Measurements from ENCODE around the gene KCNQ5.

KCNQ5 gene

DNA sequence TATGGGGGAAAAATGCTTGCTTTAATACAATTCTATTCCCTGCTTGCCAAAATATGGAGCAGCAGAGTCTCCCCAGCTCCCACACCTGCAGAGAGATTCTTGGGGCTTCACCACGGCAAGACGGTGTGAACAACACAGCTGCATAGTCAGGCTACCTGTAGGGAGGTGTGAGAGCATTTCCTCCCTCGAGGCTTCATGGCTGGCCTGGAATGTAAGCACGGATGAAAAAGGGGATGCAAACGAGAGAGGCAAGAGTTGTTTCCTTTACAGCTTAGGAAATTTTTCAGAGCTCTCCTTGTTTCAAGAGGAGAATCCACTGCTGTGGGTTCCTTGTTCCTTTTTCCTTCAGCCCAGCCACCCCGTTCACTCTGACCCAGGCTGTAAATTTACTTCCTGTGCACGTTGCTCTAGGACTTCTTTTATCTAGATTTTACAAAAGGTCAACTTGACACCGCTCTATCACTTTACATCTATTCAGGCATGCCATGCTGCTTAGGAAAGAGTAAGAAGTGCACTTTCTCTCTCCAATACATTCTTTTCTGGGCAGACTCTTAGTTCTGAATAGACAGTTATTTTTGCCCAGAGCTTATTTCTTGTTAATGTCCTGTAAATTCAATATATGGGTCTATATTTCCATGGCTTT, 406.4 kb downstream of the KCNQ5 start:
- peaks cover 34% of the 10 kb centered on the region for H3K4me1 Mint-ChIP-seq
- TF ChIP-seq, protein P1, sequence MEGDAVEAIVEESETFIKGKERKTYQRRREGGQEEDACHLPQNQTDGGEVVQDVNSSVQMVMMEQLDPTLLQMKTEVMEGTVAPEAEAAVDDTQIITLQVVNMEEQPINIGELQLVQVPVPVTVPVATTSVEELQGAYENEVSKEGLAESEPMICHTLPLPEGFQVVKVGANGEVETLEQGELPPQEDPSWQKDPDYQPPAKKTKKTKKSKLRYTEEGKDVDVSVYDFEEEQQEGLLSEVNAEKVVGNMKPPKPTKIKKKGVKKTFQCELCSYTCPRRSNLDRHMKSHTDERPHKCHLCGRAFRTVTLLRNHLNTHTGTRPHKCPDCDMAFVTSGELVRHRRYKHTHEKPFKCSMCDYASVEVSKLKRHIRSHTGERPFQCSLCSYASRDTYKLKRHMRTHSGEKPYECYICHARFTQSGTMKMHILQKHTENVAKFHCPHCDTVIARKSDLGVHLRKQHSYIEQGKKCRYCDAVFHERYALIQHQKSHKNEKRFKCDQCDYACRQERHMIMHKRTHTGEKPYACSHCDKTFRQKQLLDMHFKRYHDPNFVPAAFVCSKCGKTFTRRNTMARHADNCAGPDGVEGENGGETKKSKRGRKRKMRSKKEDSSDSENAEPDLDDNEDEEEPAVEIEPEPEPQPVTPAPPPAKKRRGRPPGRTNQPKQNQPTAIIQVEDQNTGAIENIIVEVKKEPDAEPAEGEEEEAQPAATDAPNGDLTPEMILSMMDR (IDR thresholded peaks at IDR 0.05): no peak
- DNase-seq: no peak
- peaks cover 1% of the 10 kb centered on the region for H3K27me3 Mint-ChIP-seq (ENCODE audit: low read depth, poor library complexity)
- H3K36me3 Mint-ChIP-seq (ENCODE audit: low read depth): no peaks in the 10 kb centered on the region
- no peaks in the 10 kb centered on the region for H3K9me3 Mint-ChIP-seq
- no peak overlapping the region for H3K4me3 Mint-ChIP-seq
- H3K27ac Mint-ChIP-seq: peak overlapping the region; percentile 41

DNA sequence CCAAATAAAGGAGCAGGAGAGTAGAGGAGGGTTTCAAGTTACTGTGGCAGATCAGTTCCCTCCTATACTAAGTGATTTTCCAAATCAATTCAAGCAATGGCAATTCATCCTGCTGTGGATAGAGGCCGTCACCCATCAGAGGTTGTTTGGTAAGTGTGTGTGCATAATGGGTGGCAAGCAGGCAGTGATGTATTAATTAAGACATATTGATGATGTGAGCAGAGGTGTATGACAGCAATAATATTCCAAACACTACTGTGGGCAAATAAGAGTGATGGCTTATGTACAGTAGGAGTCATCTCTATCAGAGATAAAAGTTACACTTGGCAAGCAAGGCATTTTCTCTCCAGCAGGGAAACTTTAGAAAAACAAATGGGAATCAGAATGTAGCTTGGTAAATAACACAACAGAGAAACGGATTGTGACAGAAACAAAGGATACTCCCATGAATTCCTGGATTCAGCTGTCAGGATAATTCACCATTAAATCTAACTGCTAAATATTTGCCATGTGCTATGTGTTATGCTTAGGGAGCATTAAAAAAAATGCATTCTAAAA, 407.1 kb downstream of the KCNQ5 start:
- no peak overlapping the region for H3K27ac Mint-ChIP-seq
- DNase-seq: no peak
- H3K36me3 Mint-ChIP-seq (ENCODE audit: low read depth): no peaks in the 10 kb centered on the region
- H3K4me1 Mint-ChIP-seq: peaks cover 34% of the 10 kb centered on the region
- H3K9me3 Mint-ChIP-seq: no peaks in the 10 kb centered on the region
- TF ChIP-seq, protein P1 (IDR thresholded peaks at IDR 0.05): no peak
- no peaks in the 10 kb centered on the region for H3K27me3 Mint-ChIP-seq (ENCODE audit: low read depth, poor library complexity)
- no peak overlapping the region for H3K4me3 Mint-ChIP-seq

DNA sequence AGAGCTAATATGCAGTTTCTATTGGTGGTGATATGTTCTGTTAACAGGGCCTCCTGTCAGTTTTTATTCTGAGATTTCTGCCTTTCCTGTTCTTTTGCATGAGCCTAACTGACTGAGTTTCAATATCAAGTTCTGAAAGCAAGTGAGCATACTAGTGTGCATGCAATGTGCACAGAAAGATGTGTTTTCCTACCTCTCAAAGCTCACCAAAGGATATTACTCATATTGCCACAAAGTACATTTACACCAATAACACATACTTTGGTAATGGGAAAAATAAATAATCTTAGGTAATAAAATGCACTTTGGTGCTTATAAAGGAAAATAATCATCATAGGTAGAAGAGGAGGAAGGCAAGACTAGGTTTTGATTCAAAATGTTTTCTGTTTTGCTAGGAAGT, 408.4 kb downstream of the KCNQ5 start:
- TF ChIP-seq, protein P1 (IDR thresholded peaks at IDR 0.05): no peak
- no peaks in the 10 kb centered on the region for H3K9me3 Mint-ChIP-seq
- DNase-seq: no peak
- peak overlapping the region; percentile 31 for H3K27ac Mint-ChIP-seq
- no peak overlapping the region for H3K4me3 Mint-ChIP-seq
- H3K36me3 Mint-ChIP-seq (ENCODE audit: low read depth): no peaks in the 10 kb centered on the region
- peaks cover 34% of the 10 kb centered on the region for H3K4me1 Mint-ChIP-seq
- no peaks in the 10 kb centered on the region for H3K27me3 Mint-ChIP-seq (ENCODE audit: low read depth, poor library complexity)

DNA sequence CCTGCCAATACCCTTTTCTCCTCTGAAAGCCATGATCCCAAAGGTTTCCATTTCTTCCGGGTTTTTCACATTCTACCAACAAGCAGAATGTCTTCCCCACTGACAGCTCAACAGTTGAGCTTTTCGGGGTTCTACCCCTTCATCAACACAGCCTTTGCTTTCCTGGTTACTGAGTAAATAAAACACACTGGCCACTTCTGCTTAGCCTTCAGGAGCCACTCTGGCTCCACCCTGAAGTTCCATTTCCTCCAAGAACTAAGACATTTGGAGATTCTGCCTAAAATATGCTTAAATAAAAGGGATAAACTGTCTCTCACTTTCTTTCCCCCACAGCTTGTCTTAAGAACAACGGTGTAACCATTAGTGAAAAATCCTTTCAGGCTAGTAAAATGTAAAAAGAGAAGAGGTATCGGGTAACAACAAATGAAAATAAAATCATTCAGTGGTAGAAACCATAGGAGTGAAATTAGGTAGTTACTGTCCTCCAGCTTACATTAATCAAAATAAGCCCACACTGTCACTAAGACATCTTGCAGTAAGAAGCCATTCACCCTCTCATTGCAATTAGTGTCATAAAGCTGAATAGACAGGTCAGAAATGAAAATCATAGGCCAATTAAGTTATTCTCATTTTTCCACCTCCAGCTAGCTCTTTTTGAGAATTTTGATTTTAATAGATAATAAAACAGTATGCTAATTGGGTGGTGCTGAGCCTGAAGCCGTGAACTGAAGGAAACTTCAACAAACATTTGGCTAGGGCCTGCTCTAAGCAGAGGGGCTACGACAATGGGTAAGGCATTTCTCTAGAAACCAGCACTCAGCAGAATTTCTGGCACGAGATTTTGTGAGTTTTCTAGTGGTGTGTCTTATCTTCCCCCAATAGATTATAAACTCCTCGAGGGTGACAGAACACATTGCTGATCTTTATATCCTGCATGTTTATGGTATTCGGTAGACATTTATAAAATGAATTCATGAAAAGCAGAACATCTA, 409.2 kb downstream of the KCNQ5 start:
- Mint-ChIP-seq H3K9me3 (peaks cover 2% of the 10 kb centered on the region), H3K36me3 (ENCODE audit: low read depth) (no peaks in the 10 kb centered on the region), H3K27me3 (ENCODE audit: low read depth, poor library complexity) (no peaks in the 10 kb centered on the region), H3K27ac (peak overlapping the region; percentile 67), H3K4me3 (no peak overlapping the region), H3K4me1 (peaks cover 34% of the 10 kb centered on the region)
- no peak for DNase-seq
- TF ChIP-seq, protein P1 (IDR thresholded peaks at IDR 0.05): no peak

DNA sequence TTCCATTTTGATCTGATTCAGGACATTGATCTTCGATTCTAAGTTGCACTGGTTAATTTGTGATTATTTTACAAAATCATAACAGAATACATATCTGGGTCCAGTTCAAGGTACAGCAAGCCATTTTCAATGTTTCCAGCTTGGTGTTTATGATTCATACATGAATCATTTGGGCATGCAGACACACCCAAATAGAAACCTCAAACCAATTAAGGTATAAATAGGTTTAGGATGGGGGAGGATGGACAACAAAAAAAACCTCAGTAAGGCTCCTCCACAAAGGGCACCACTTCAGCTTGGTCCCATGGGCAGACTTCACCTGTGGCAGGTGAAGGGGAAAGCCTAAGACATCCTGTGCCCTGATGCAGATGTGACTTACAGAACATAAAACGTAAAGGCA, 410.7 kb downstream of the KCNQ5 start:
- DNase-seq: no peak
- Mint-ChIP-seq H3K4me3 (no peak overlapping the region), H3K4me1 (peaks cover 34% of the 10 kb centered on the region), H3K27ac (no peak overlapping the region), H3K27me3 (ENCODE audit: low read depth, poor library complexity) (no peaks in the 10 kb centered on the region), H3K9me3 (peaks cover 8% of the 10 kb centered on the region), H3K36me3 (ENCODE audit: low read depth) (peaks cover 4% of the 10 kb centered on the region)
- TF ChIP-seq, protein P1 (IDR thresholded peaks at IDR 0.05): no peak
